ENCODE data around the gene NARF.

GRCh38 chr17:82416264-82416663 is 42.3 kb upstream of the NARF start:
- TF ChIP-seq CTCF (IDR thresholded peaks at IDR 0.05; ENCODE audit: insufficient read depth, low read length, poor library complexity, severe bottlenecking) (no peak), EZH2phosphoT487 (conservative IDR thresholded peaks at IDR 0.05; ENCODE audit: low read length) (no peak)

Measured in SU-DHL-6 (cell line).